ENCODE results near the gene LMOD1. TPM values are rescaled to one million over a fixed set of nuclear protein-coding genes. Genes with fewer than 3 reads are reported as not detected.
"Not testable (repeated sequence)": the region's sequence is repeated elsewhere in the genome, so short reads cannot be mapped to it uniquely, and the experiment has no call there.

Gene LMOD1
- polyA plus RNA-seq, 1 experiment: 112 TPM

DNA sequence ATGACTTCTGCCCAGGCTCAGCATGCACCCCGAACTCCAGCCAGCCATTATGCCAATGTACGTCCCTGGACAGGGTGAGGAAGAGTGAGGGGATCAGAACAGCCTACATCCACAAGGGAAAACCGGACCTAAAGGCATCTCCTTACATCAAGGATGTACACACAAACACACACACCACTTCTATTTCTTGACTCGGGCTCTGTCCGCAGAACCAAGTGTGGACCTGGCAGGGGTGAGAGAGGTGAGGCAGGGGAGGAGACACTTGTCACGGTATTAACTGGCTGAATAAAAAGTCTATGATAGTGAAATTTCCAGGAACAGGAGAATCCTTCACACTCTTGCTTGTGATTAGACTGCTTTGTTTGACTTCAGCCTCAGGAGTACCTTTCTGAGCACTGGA is 2.3 kb downstream of the LMOD1 start:
- no peaks in the 10 kb centered on the region for H3K27me3 ChIP-seq (ENCODE audit: control insufficient read depth, insufficient read depth, low read length)
- TF ChIP-seq, protein P1, sequence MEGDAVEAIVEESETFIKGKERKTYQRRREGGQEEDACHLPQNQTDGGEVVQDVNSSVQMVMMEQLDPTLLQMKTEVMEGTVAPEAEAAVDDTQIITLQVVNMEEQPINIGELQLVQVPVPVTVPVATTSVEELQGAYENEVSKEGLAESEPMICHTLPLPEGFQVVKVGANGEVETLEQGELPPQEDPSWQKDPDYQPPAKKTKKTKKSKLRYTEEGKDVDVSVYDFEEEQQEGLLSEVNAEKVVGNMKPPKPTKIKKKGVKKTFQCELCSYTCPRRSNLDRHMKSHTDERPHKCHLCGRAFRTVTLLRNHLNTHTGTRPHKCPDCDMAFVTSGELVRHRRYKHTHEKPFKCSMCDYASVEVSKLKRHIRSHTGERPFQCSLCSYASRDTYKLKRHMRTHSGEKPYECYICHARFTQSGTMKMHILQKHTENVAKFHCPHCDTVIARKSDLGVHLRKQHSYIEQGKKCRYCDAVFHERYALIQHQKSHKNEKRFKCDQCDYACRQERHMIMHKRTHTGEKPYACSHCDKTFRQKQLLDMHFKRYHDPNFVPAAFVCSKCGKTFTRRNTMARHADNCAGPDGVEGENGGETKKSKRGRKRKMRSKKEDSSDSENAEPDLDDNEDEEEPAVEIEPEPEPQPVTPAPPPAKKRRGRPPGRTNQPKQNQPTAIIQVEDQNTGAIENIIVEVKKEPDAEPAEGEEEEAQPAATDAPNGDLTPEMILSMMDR (IDR thresholded peaks at IDR 0.05; ENCODE audit: insufficient read depth, low read depth, low read length): no peak
- H3K36me3 ChIP-seq (ENCODE audit: control insufficient read depth, insufficient read depth, low read length): no peaks in the 10 kb centered on the region
- peak overlapping the region; percentile 49 for H3K4me3 ChIP-seq (ENCODE audit: low read depth, low read length)
- no peak for DNase-seq (ENCODE audit: low read depth)
- CTCF ChIA-PET: interaction anchor here (0.8 to 4.5 kb wide), 6 partner anchors 12 to 66 kb away, joined by 3 to 45 read pairs (median 4); no protein-coding TSS in a partner anchor
- POLR2A ChIA-PET: interaction anchor here (0.7 kb wide), 1 partner anchor 18 kb away, joined by 9 read pairs; no protein-coding TSS in a partner anchor

DNA sequence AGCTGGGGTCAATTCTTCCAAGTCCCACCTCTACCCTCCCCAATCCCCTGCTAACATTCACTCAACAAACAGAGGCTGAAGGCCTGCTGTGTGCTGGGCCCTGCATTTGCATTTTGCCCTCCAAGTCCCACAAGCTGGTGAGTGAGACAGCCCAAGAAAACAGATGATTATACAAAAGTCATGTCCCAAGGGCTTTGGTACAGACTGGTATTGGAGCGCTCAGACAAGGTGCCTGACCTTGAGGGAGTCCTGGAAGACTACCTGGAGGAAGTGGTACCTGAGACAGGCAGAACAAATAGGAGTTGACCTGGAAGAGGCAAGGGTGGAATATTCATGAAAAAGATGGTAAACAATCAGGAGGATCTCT is 4.2 kb downstream of the LMOD1 start:
- Histone ChIP-seq H3K36me3 (ENCODE audit: control insufficient read depth, insufficient read depth, low read length) (no peaks in the 10 kb centered on the region), H3K4me3 (ENCODE audit: low read depth, low read length) (no peak overlapping the region), H3K27me3 (ENCODE audit: control insufficient read depth, insufficient read depth, low read length) (no peaks in the 10 kb centered on the region)
- POLR2A ChIA-PET: interaction anchor here (1.0 kb wide), 1 partner anchor 25 kb away, joined by 3 read pairs; no protein-coding TSS in a partner anchor
- CTCF ChIA-PET: interaction anchor here (1.0 to 1.8 kb wide), 3 partner anchors 14 to 46 kb away, joined by 3 to 6 read pairs (median 4); no protein-coding TSS in a partner anchor
- DNase-seq (ENCODE audit: low read depth): no peak
- TF ChIP-seq, protein P1 (IDR thresholded peaks at IDR 0.05; ENCODE audit: insufficient read depth, low read depth, low read length): no peak

DNA sequence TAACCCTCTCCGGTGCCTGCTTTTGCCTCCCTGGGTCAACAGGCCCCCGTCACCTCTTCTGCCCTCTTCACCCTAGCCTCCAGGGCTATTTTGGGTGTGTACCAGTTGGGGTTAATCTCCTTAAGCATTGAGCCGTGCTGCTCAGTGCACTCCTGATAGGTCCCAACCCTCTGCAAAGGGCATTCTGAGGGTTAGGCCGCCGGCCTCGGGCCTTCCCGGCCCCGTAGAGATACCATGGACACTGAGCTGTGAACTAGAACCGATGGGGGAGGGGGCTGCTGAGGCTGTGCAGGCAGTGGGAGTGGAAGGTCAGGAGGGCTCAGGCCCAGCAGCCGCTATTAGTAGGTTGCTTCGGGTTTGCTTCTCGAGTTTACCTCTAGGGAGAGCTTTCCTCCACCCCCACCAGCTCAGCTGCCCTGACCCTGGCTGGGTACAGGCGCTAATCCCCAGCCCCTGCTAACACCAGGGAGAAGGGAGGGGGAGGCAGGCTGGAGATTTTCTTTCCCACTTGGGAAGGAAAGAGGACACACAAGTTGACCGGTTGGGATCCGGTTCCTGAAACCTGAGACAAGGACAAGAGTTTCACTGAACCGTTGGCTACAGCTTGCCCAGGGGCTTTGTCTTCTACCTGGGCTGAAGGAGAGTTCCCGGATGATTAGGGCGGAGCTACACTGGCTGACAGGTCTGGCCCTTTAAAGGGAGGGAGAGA is 4.8 kb downstream of the LMOD1 start:
- Histone ChIP-seq H3K4me3 (ENCODE audit: low read depth, low read length) (no peak overlapping the region), H3K36me3 (ENCODE audit: control insufficient read depth, insufficient read depth, low read length) (no peaks in the 10 kb centered on the region), H3K27me3 (ENCODE audit: control insufficient read depth, insufficient read depth, low read length) (no peaks in the 10 kb centered on the region)
- POLR2A ChIA-PET: interaction anchor here (1.0 kb wide), 1 partner anchor 24 kb away, joined by 3 read pairs; no protein-coding TSS in a partner anchor
- DNase-seq (ENCODE audit: low read depth): no peak
- TF ChIP-seq, protein P1 (IDR thresholded peaks at IDR 0.05; ENCODE audit: insufficient read depth, low read depth, low read length): no peak
- CTCF ChIA-PET: interaction anchor here (1.0 to 1.8 kb wide), 3 partner anchors 13 to 45 kb away, joined by 3 to 6 read pairs (median 4); no protein-coding TSS in a partner anchor

DNA sequence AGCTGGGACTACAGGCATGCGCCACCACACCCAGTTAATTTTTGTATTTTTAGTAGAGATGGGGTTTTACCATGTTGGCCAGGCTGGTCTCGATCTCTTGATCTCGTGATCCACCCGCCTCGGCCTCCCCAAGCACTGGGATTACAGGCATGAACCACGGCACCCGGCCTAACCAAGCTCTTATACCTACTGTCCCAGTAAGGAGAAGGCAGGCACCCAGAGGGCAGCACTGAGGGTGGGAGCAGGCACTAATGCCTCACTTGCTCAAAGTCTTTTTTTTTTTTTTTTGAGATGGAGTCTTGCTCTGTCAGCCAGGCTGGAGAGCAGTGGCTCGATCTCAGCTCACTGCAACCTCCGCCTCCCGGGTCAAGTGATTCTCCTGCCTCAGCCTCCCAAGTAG is 6.0 kb downstream of the LMOD1 start:
- POLR2A ChIA-PET; H3K4me3 ChIP-seq (ENCODE audit: low read depth, low read length); DNase-seq (ENCODE audit: low read depth); H3K36me3 ChIP-seq (ENCODE audit: control insufficient read depth, insufficient read depth, low read length); H3K27me3 ChIP-seq (ENCODE audit: control insufficient read depth, insufficient read depth, low read length): not testable (repeated sequence)
- CTCF ChIA-PET: interaction anchor here (0.6 to 1.8 kb wide), 3 partner anchors 12 to 66 kb away, joined by 4 to 5 read pairs (median 5); no protein-coding TSS in a partner anchor

DNA sequence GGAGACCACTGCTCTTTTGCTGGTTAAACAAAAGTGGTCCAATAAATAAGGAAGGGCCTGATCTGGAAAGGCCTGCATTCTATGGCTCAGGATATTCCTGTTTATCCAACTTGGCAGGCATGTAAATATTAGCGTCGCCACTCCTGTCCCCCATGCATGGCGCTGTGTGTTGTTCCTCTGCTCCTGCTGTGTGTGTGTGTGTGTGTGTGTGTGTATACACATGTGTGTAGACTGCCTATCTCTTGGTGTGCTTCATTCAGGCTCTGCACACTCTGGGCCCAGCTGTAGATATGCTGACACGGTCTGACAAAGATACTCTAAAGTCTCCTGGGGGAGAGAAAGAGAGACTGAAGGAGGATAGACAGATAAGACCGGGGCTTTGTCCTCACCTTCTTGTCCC is 6.8 kb downstream of the LMOD1 start:
- no peak overlapping the region for H3K4me3 ChIP-seq (ENCODE audit: low read depth, low read length)
- TF ChIP-seq, protein P1 (IDR thresholded peaks at IDR 0.05; ENCODE audit: insufficient read depth, low read depth, low read length): no peak
- no peaks in the 10 kb centered on the region for H3K36me3 ChIP-seq (ENCODE audit: control insufficient read depth, insufficient read depth, low read length)
- POLR2A ChIA-PET: no interaction called here
- DNase-seq (ENCODE audit: low read depth): no peak
- CTCF ChIA-PET: interaction anchor here (2.6 kb wide), 1 partner anchor 44 kb away, joined by 11 read pairs; no protein-coding TSS in a partner anchor
- no peaks in the 10 kb centered on the region for H3K27me3 ChIP-seq (ENCODE audit: control insufficient read depth, insufficient read depth, low read length)
